ENCODE data around the gene BRICD5.

The BRICD5 gene

GRCh38 chr16:2179107-2179501 is 31.6 kb downstream of the BRICD5 start:
- DNase-seq, result no peak

GRCh38 chr16:2178321-2179106 is 32.1 kb downstream of the BRICD5 start:
- no peak for DNase-seq

- DNase-seq, result no peak
Measured at GRCh38 chr16:2177561-2177960, 33.1 kb downstream of the BRICD5 start.

GRCh38 chr16:2177101-2177500 is 33.6 kb downstream of the BRICD5 start:
- DNase-seq, result no peak

GRCh38 chr16:2176047-2176446 is 34.6 kb downstream of the BRICD5 start:
- no peak for DNase-seq

- DNase-seq, result no peak
Measured at GRCh38 chr16:2175454-2175853, 35.2 kb downstream of the BRICD5 start.

- no peak for DNase-seq
Measured at GRCh38 chr16:2174396-2175131, 36.1 kb downstream of the BRICD5 start.

GRCh38 chr16:2173916-2174315 is 36.7 kb downstream of the BRICD5 start:
- DNase-seq, result no peak

GRCh38 chr16:2173366-2173765 is 37.3 kb downstream of the BRICD5 start:
- no peak for DNase-seq

GRCh38 chr16:2172688-2173335 is 37.9 kb downstream of the BRICD5 start:
- no peak for DNase-seq

GRCh38 chr16:2171601-2172178 is 39.0 kb downstream of the BRICD5 start:
- DNase-seq, result no peak

- DNase-seq, result no peak
Measured at GRCh38 chr16:2170587-2171435, 39.9 kb downstream of the BRICD5 start.

GRCh38 chr16:2170080-2170479 is 40.6 kb downstream of the BRICD5 start:
- DNase-seq, result no peak

GRCh38 chr16:2167068-2167638 is 43.5 kb downstream of the BRICD5 start:
- DNase-seq, result no peak

GRCh38 chr16:2166263-2167067 is 44.2 kb downstream of the BRICD5 start:
- DNase-seq, result no peak

GRCh38 chr16:2165861-2166260 is 44.8 kb downstream of the BRICD5 start:
- DNase-seq, result no peak

GRCh38 chr16:2163211-2163881 is 47.3 kb downstream of the BRICD5 start:
- no peak for DNase-seq

GRCh38 chr16:2162676-2163118 is 48.0 kb downstream of the BRICD5 start:
- DNase-seq, result no peak

GRCh38 chr16:2161911-2162310 is 48.8 kb downstream of the BRICD5 start:
- no peak for DNase-seq

- DNase-seq, result peak; percentile 18
Measured at GRCh38 chr16:2160915-2161551, 49.6 kb downstream of the BRICD5 start.
